ENCODE data around the gene SASH1.

GRCh38 chr6:148583631-148584030 is 241.0 kb downstream of the SASH1 start:
- TF ChIP-seq CTCF (IDR thresholded peaks at IDR 0.05) (no peak), POLR2A (IDR thresholded peaks at IDR 0.05) (no peak)

All from esophagus squamous epithelium (tissue), 4 donors.